ENCODE results near the gene BMERB1. TPM values are rescaled to one million over a fixed set of nuclear protein-coding genes. Genes with fewer than 3 reads are reported as not detected.

Gene BMERB1
- total and polyA plus RNA-seq, 2 experiments from 2014 or later: 17.3 to 28.1 TPM

DNA sequence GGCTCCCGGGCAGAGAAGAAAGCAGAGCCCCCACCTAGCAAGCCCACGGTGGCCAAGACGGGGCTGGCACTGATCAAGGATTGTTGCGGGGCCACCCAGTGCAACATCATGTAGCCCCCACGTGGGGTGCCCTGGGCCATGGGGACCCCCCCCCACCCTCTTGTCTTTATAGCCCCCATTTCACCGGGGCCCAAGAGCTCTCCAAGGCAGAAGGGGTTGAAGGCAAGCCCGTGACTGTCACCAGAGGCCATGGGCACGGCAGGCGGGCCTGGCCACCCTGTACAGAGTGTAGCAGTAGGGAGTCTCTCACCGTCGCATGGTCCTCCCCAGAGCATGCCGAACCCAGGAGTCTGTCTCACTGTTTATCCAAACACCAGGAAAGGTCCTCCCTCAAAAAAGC lies 152.3 kb downstream of the BMERB1 start (continued):
- TF ChIP-seq, protein P1, sequence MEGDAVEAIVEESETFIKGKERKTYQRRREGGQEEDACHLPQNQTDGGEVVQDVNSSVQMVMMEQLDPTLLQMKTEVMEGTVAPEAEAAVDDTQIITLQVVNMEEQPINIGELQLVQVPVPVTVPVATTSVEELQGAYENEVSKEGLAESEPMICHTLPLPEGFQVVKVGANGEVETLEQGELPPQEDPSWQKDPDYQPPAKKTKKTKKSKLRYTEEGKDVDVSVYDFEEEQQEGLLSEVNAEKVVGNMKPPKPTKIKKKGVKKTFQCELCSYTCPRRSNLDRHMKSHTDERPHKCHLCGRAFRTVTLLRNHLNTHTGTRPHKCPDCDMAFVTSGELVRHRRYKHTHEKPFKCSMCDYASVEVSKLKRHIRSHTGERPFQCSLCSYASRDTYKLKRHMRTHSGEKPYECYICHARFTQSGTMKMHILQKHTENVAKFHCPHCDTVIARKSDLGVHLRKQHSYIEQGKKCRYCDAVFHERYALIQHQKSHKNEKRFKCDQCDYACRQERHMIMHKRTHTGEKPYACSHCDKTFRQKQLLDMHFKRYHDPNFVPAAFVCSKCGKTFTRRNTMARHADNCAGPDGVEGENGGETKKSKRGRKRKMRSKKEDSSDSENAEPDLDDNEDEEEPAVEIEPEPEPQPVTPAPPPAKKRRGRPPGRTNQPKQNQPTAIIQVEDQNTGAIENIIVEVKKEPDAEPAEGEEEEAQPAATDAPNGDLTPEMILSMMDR (conservative IDR thresholded peaks at IDR 0.05; ENCODE audit: low read depth in 2 of 2): no peak
- TF ChIP-seq CREB1 (CRISPR knock-in tag; IDR thresholded peaks at IDR 0.05; ENCODE audit: low read depth): no peak

DNA sequence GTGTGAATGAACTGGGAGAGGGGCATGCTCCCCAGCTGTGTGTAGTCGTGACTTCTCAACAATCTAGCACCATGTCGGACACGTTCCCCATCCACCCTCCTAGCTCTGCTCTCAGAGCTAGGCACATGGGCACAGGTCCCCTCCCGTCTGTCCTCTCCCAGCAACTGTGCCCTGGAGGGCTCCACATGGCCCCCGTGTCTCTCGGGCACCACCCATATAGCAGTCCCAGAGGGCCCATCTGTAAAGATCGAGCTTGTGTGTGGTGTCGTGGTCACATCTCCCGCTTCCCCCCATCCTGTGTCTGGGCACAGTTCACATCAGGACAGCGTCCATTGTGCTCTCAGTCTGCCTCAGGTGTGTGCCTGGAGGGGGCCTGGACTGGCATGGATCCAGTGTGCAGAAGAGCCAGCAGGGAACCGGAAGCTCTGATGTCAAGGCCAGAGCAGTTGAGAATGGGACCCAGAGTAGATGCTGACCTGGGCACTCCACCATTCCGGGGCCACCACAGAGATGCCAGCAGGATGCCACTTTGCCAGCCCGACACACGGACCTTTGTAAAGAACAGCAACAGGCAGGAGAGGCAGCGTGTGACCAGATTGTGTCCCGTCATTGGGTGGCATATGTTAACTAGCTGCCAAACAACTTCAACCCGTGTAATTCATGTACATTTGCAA lies 152.9 kb downstream of the BMERB1 start:
- Histone ChIP-seq H3K4me2 (no peak overlapping the region), H3K27me3 (ENCODE audit: insufficient read depth) (no peaks in the 10 kb centered on the region), H2AFZ (no peak overlapping the region), H3F3A (replicated peaks; ENCODE audit: low read depth) (no peaks in the 10 kb centered on the region), H3K79me2 (replicated peaks; ENCODE audit: insufficient read depth) (no peaks in the 10 kb centered on the region), H3K4me1 (ENCODE audit: insufficient read depth) (no peaks in the 10 kb centered on the region), H3K27ac (ENCODE audit: low read depth) (no peak overlapping the region), H3K36me3 (ENCODE audit: insufficient read depth) (no peaks in the 10 kb centered on the region), H3K4me3 (no peak overlapping the region), H4K20me1 (replicated peaks; ENCODE audit: insufficient read depth) (no peaks in the 10 kb centered on the region), H3K9me2 (ENCODE audit: insufficient read depth) (no peaks in the 10 kb centered on the region)
- H3K4me1 Mint-ChIP-seq: no peaks in the 10 kb centered on the region
- peaks cover 43% of the 10 kb centered on the region for H3K9me3 Mint-ChIP-seq
- no peak overlapping the region for H3K4me3 Mint-ChIP-seq
- no peak overlapping the region for H3K27ac Mint-ChIP-seq
- no peak for ATAC-seq
- no peak for DNase-seq (ENCODE audit: low spot score)
- H3K27me3 Mint-ChIP-seq (ENCODE audit: insufficient read depth, low read depth, poor library complexity): peaks cover 2% of the 10 kb centered on the region
- H3K36me3 Mint-ChIP-seq (ENCODE audit: low read depth): peaks cover 74% of the 10 kb centered on the region
- TF ChIP-seq POLR2AphosphoS5 (IDR thresholded peaks at IDR 0.05; ENCODE audit: low read depth): no peak
- TF ChIP-seq EZH2phosphoT487 (IDR thresholded peaks at IDR 0.05; ENCODE audit: unreplicated experiment): no peak
- no peak for TF ChIP-seq ZNF331 (CRISPR knock-in tag; IDR thresholded peaks at IDR 0.05; ENCODE audit: low read depth)
- no peak for TF ChIP-seq NANOG (IDR thresholded peaks at IDR 0.05; ENCODE audit: borderline replicate concordance)
- TF ChIP-seq STAT1 (IDR thresholded peaks at IDR 0.05; ENCODE audit: unreplicated experiment): no peak
- TF ChIP-seq, protein P2, sequence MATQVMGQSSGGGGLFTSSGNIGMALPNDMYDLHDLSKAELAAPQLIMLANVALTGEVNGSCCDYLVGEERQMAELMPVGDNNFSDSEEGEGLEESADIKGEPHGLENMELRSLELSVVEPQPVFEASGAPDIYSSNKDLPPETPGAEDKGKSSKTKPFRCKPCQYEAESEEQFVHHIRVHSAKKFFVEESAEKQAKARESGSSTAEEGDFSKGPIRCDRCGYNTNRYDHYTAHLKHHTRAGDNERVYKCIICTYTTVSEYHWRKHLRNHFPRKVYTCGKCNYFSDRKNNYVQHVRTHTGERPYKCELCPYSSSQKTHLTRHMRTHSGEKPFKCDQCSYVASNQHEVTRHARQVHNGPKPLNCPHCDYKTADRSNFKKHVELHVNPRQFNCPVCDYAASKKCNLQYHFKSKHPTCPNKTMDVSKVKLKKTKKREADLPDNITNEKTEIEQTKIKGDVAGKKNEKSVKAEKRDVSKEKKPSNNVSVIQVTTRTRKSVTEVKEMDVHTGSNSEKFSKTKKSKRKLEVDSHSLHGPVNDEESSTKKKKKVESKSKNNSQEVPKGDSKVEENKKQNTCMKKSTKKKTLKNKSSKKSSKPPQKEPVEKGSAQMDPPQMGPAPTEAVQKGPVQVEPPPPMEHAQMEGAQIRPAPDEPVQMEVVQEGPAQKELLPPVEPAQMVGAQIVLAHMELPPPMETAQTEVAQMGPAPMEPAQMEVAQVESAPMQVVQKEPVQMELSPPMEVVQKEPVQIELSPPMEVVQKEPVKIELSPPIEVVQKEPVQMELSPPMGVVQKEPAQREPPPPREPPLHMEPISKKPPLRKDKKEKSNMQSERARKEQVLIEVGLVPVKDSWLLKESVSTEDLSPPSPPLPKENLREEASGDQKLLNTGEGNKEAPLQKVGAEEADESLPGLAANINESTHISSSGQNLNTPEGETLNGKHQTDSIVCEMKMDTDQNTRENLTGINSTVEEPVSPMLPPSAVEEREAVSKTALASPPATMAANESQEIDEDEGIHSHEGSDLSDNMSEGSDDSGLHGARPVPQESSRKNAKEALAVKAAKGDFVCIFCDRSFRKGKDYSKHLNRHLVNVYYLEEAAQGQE (IDR thresholded peaks at IDR 0.05; ENCODE audit: unreplicated experiment): no peak

DNA sequence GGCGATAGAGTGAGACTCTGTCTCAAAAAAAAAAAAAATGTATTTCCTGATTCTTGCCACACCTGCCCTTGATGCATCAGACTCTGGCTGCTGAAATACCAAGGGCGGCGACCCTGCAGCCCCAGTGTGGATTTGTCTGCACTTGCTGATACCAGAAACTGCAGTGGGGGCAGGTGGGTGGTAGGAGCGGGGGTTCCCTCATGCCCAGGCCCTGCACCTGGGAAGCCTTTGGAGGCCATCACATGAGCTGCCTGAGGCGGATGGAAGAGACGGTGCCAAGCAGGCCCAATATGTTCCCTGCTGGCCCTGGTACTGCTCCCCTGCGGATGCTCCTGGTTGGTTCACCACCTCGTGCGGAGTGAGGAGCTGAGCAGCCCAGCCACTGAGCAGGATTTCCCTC lies 157.9 kb downstream of the BMERB1 start:
- Mint-ChIP-seq H3K4me1 (no peaks in the 10 kb centered on the region), H3K27ac (no peak overlapping the region), H3K27me3 (ENCODE audit: insufficient read depth, low read depth, poor library complexity) (peaks cover 3% of the 10 kb centered on the region), H3K36me3 (ENCODE audit: low read depth) (peaks cover 39% of the 10 kb centered on the region), H3K9me3 (peaks cover 16% of the 10 kb centered on the region), H3K4me3 (no peak overlapping the region)
- Histone ChIP-seq H2AFZ (no peak overlapping the region), H3K27me3 (ENCODE audit: insufficient read depth) (no peaks in the 10 kb centered on the region), H3K4me1 (ENCODE audit: insufficient read depth) (no peaks in the 10 kb centered on the region), H4K20me1 (replicated peaks; ENCODE audit: insufficient read depth) (0 out of 2 replicates have a peak, but pooled peaks cover 5% of the 10 kb centered on the region), H3K27ac (ENCODE audit: low read depth) (no peak overlapping the region), H3K4me3 (no peak overlapping the region), H3K79me2 (replicated peaks; ENCODE audit: insufficient read depth) (no peaks in the 10 kb centered on the region), H3F3A (replicated peaks; ENCODE audit: low read depth) (no peaks in the 10 kb centered on the region), H3K4me2 (no peak overlapping the region), H3K36me3 (ENCODE audit: insufficient read depth) (peaks cover 8% of the 10 kb centered on the region; the same call in 1 of the 2 replicates), H3K9me2 (ENCODE audit: insufficient read depth) (no peaks in the 10 kb centered on the region)
- DNase-seq (ENCODE audit: low spot score) (no peak), ATAC-seq (peak; percentile 43)
- TF ChIP-seq EZH2phosphoT487 (IDR thresholded peaks at IDR 0.05; ENCODE audit: unreplicated experiment) (no peak), EZH2 (IDR thresholded peaks at IDR 0.05; ENCODE audit: low read depth, unreplicated experiment) (no peak)
